Measurements from ENCODE around the gene CTDNEP1.

DNA sequence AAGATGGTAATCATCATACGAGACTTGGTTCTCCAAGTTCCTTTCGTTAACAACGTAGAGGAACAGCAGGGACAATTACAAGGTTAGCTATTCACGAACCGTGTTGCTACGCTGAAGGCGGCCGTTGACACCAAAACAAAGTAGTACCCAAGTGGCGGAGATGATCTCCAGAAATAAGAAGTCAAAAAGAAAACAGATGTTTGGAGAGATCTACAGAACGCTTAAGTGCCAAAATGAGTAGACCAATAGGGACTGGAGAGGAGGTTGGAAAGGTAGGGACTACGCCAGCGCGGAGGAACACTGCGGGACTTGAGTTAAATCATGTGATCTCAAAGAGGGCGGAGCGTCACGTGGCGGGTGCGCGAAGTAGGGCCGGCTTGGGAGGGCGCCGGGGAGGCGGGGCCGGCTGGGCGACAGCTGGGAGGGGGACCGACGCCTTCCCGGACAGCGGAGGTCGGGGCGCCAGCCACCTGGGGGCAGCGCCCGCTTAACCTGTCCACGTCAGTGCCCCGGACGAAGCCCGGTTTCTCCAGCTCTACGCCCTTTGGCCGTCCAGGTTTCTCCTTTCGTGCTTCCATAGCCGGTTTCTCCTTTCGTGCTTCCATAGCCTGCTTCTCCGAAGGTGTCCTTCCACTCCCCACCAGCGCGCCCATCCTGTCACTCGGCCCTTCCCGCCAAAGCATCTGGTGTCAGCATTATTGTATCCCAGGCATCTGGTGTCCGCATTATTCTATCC, 8.6 kb downstream of the CTDNEP1 start:
- TF ChIP-seq CTCF (IDR thresholded peaks at IDR 0.05; ENCODE audit: borderline replicate concordance, extremely low read depth, low read length, poor library complexity, severe bottlenecking) = no peak
- TF ChIP-seq EZH2 (IDR thresholded peaks at IDR 0.05; ENCODE audit: borderline replicate concordance, low read depth, low read length, severe bottlenecking) = no peak

Data from DND-41 (cell line).